Measurements from ENCODE around the gene KRTAP10-12.

DNA sequence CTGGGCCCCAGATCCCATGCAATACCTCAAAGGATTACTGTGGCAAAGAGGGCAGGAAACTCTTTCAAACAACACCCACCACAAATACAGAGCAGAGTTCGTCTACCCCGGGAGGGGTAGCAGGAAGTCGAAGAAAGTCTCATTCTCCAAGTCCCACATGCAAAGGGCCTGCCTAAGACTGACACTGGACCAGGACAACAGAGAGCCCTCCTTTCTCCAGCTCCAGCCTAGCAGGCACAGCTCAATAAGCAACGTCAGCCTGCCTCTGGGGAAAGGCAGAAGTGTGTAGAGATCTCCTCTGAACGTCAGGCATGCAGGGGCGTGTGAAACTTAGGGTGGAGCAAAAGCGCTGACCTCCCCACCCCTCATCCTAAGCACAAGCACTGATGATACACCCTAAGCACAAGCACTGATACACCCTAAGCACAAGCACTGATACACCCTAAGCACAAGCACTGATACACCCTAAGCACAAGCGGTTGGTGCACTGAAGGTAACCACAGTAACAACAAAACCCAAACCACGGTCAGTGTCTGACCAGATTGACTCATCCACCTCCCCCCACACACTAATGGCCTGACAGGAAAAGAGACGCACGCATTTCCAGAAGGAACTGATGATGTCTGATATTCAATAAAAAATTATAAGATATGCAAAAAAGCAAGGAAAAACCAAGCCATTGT, 37.9 kb upstream of the KRTAP10-12 start:
- TF ChIP-seq BACH2 (CRISPR knock-in tag; IDR thresholded peaks at IDR 0.05; ENCODE audit: borderline replicate concordance) (no peak), TOX (CRISPR knock-in tag; IDR thresholded peaks at IDR 0.05; ENCODE audit: borderline replicate concordance) (no peak)
- TF ChIP-seq, protein P1, sequence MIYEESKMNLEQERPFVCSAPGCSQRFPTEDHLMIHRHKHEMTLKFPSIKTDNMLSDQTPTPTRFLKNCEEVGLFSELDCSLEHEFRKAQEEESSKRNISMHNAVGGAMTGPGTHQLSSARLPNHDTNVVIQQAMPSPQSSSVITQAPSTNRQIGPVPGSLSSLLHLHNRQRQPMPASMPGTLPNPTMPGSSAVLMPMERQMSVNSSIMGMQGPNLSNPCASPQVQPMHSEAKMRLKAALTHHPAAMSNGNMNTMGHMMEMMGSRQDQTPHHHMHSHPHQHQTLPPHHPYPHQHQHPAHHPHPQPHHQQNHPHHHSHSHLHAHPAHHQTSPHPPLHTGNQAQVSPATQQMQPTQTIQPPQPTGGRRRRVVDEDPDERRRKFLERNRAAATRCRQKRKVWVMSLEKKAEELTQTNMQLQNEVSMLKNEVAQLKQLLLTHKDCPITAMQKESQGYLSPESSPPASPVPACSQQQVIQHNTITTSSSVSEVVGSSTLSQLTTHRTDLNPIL (CRISPR knock-in tag; IDR thresholded peaks at IDR 0.05; ENCODE audit: low read depth), result no peak

All from SK-N-SH treated with all-trans-retinoic acid at 6 μM for 48 hours (cell line).